HG03378 (cell line): ENCODE measurements around the gene HECTD4.
"Not testable (repeated sequence)": the region's sequence is repeated elsewhere in the genome, so short reads cannot be mapped to it uniquely, and the experiment has no call there.

Source experiments
- ATAC-seq: cut with Tn5 transposase; IDR thresholded peaks from one replicate; pipeline ENCODE4 v1.9.1; 2021; ENCODE audit warnings: mild to moderate bottlenecking, moderate library complexity; ENCODE audit not compliant: unreplicated experiment

HECTD4 gene

DNA sequence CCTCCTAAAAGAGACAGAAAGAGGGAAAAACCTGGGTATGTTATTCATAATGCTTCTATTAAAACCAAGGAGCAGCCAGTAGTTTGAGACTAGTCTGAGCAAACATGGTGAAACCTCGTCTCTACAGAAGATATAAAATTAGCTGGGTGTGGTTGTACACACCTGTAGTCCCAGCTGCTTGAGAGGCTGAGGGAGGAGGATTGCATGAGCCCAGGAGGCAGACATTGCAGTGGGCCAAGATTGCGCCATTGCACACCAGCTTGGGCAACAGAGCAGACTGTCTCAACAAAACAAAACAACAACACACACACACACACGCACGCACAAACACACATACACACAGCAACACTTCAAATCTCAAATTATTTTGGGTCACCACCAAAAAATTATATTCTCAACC, 27.8 kb downstream of the HECTD4 start:
- ATAC-seq = no peak

DNA sequence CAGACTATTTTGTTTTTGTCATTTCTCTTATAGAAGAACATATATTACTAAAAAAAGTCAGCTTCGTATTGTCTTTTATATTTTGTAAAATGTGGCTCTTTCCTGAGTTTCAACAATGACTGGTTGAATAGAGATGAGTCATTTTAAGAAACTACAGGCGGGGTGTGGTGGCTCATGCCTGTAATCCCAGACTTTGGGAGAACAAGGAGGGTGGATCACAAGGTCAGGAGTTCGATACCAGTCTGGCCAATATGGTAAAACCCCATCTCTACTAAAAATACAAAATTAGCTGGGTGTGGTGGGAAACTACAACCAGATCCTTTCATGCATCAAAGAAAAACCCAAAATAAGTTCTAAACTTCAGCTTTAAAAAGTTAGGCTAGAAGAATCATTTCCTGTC, 28.8 kb downstream of the HECTD4 start:
- no peak for ATAC-seq

GRCh38 chr12:112352921-112353320, 29.3 kb downstream of the HECTD4 start:
- no peak for ATAC-seq

DNA sequence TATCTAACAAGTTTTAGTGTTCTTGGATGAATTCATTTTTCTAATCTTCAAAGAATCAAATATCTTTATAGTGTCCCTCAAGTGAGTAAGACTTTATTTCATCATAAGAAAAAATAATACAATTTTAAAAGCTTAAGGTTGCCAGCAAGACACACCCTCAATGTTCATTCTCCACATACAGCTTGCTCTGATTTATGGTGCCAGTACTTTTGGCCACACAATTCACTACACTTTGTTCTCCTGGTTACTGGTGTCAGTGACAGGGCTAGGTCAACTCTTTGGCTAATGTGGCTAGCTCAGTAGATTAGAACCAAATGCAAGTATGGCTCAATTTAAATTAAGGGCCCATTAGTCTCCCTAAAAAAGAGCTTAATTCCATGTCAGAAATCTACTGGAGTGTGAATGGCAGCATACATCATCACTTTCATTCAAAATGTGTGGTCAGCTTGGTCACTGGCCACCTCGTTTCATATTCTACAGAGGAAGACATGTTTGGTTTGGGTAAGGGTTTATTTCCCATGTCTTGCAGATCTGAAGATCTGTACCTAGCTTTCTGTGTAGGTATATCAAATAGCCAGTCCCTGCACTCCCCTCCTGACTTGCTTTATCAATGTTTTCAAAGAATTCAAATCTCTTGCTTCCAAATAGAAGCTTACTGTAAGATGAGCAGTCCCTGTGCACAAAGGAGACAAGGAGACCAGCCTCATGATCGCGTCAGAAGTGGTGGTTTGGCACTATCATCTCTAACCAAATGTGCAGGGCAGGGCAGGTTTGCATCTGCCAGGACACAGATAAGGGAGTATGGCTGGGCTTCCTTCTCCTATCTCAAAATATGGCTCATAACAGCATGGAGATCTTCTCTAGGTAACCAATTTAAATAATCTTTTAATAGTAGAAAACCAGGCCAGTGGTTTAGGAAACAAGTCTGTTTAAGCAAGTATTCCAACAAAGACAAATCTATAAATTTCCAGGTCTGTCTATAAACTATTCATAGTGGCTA, 31.3 kb downstream of the HECTD4 start:
- no peak for ATAC-seq

DNA sequence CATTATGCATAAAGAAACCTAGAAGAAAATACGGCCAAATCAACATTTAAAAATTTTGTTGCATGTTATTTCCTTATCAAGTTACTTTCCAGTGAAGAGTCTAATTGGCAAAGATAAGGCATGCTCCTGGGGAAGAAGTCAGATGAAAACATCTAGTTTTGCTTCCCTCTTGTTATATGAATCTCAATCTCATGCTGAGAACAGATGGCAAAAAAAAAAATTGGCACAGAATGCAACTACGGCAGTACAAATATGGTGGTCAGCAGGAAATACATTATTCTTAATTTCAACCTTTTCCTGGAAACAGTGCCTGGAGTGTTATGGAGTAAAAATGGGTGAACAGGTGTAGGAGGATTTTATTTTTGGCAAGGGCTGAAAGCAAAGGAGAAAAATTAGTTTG, 32.8 kb downstream of the HECTD4 start:
- no peak for ATAC-seq

GRCh38 chr12:112348926-112349325, 33.3 kb downstream of the HECTD4 start:
- ATAC-seq = not testable (repeated sequence)

DNA sequence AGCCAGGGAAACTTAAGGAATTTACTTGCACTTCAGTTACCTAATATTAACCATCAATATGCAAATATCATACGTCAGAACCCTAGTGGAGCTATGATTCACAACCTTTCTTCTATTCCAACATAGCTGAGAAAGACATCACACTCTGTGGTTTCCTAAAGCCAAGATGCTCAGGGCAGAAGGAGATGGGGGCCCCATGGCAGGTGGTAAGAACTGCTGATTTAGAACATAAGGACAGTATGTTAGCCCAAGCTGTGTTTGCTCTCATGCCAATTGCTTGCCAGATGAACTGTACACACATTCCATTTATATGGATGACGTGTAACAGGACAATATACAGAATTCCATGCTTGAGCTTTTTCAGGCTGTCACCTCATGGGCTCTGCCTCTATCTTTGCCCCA, 34.6 kb downstream of the HECTD4 start:
- ATAC-seq = peak; percentile 48

DNA sequence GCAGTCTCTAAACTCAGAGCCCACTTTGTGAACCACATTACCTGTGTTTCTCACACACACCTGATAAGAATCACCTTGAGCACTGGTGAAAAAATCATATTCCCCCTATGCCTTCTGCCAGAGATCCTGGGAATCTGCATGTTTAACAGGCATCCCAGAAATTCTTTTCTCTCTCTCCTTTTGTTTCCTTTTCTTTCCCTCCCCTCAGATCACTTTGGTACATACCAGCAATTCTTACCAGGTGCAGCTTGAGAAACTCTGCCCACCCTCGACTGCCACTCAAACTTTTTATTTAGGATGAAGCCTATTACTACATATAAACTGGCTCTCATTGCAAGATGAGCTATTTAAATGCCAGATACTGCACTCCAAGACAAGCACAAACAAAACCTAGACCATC, 36.0 kb downstream of the HECTD4 start:
- no peak for ATAC-seq

GRCh38 chr12:112344220-112344619, 38.0 kb downstream of the HECTD4 start:
- ATAC-seq = no peak

DNA sequence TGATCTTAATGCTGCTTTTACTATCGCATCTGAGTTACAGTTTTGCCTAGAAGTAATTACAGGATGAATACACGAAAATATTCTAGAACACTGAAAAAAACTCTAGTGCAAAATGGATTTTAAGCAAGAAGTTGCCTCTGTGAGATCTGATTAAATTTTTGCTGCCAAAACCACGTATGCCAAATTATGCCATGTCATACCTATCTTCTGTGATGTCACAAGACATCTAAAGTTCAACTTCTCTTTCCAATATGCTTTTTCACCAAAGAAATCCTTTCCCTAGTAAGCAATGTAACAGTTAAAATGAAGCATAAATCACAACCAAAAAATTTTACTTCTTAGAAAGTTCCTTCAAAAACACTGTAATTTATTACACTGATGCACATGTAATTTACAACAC, 39.6 kb downstream of the HECTD4 start:
- ATAC-seq = no peak

DNA sequence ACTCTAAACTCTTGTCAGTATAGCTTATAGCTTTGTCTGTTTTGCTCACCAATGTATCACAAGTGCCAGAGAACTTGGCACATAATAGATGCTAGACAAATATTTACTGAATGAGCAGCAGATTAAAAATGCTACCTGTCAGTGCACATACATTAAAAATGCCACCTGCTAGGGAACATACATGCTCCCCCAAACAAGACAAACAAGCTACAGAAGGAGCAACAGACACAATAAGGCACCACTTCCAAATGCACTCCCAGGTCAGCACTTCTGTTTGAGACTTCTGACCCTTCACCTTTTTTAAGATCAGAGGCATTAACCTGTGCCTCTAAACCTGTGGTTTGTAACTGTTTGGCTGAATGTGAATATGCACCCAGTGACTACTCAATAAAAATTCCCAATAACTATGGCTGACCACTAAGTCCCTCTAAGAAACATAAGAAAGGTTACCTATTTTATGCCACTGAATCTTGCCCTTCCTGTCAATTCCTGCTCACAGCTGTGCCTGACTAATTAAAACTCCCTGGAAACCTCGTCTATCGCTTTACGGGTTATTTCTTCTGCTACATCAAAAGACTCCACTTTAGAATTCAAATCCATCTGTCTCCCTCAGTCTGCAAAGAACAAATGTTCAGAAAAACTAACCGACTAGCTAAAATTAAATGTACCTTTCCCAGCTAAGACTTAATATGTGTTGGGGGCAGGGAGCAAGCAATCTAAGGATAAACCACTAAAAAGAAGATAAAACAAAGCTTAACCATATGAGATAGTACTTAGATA, 41.0 kb downstream of the HECTD4 start:
- no peak for ATAC-seq

DNA sequence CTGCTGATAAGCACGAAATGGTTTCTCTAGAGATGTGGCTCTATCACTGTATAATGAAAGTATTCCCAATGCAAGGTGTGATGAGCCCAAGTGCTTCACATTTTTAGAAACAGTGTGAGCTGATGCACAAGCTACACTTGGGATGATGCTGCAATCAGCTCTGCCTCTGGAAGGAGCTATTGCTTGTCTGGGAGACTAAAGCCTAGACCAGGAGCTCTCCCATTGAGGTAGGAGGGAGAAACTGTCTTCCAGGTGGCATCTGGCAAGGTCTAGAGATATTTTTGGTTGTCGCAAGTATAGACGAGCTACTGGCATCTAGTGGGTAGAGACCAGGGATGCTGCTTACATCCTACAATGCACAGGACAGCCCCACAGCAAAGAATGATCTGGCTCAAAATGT, 42.0 kb downstream of the HECTD4 start:
- ATAC-seq = no peak

- ATAC-seq = not testable (repeated sequence)
Measured at GRCh38 chr12:112334999-112335398, 47.2 kb downstream of the HECTD4 start.

GRCh38 chr12:112333019-112333418, 49.2 kb downstream of the HECTD4 start:
- no peak for ATAC-seq

- ATAC-seq = no peak
Measured at GRCh38 chr12:112331886-112332285, 50.3 kb downstream of the HECTD4 start.

GRCh38 chr12:112330706-112331105, 51.5 kb downstream of the HECTD4 start:
- ATAC-seq = no peak

DNA sequence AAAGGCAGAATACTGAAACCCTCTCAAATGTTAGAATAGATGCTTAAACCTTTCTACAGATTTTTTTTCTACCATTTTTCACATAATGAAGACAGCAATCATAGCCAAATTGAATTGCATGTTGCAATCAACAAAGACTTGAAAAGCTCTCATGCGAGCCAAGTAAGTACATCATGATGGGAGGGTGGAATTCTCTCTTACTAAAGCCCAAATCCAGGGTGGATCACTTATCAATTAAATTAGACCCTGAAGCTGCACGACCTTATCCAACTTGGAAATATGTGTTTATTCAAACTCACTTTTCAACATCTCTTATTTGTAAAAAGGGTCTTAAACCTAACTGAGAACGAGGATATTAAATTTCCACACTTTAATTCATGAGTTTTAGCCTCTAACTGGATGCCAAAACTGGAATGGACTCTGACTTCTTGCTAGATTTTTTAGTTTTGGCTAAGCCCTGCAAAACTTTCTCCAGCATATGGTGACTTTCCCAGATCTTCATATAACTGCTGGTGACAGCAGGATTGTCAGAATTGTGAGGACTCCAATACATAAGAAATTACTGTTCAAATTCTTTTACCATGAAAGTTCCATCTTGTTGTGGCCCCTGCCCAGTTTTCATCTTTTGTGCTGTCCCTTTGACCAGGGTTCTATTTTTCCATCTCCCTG, 53.6 kb downstream of the HECTD4 start:
- ATAC-seq = no peak

- no peak for ATAC-seq
Measured at GRCh38 chr12:112327209-112327938, 54.9 kb downstream of the HECTD4 start.

DNA sequence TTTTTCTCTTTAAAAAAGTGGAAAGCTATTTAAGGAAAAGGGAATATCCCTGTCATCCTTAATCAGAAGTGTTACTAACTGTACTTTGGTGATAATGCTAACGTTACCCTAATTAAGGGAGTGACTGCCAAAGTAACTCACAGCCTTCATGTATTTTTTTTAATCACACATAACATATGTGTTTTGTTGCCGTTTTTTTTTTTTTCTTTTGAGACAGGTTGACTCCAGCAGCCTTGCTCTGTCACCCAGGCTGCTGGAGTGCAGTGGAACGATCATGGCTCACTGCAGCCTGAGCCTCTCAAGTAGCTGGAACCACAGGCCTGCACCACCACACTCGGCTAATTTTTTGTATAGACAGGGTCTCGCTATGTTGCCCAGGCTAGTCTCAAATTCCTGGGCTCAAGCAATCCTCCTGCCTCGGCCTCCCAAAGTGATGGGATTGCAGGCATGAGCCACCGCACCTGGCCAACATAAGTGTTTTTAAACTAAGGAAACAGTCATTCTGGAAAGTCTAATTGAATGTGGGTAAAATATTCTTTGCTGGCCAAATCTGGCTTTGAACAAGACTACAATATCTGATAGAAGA, 56.5 kb downstream of the HECTD4 start:
- no peak for ATAC-seq

- no peak for ATAC-seq
Measured at GRCh38 chr12:112325157-112325556, 57.1 kb downstream of the HECTD4 start.
